Hepatocyte (in vitro differentiated cells): ENCODE results near the gene GARIN5B. TPM values are rescaled to one million over a fixed set of nuclear protein-coding genes. Genes with fewer than 3 reads are reported as not detected.

Experiments used
- DNase-seq: peaks from one replicate; pipeline ENCODE4 v3.0.0-alpha.2; 2016; ENCODE audit warnings: low spot score
- H2AFZ ChIP-seq: fragments of 200-600 bp; sonication (generic); 2 replicates; pipeline ENCODE4 v1.6.0; 2016; ENCODE audit warnings: antibody characterized with exemption, mild to moderate bottlenecking
- H3K27ac ChIP-seq: fragments of 200-600 bp; sonication (generic); 2 replicates; pipeline ENCODE4 v1.5.1; 2016; ENCODE audit warnings: mild to moderate bottlenecking
- H3K27me3 ChIP-seq: fragments of 200-600 bp; sonication (generic); 2 replicates; pipeline ENCODE4 v1.6.1; 2016
- H3K36me3 ChIP-seq: fragments of 200-600 bp; sonication (generic); replicated peaks from 2 replicates; pipeline ENCODE4 v1.5.1; 2016; ENCODE audit warnings: low read depth; ENCODE audit not compliant: insufficient read depth
- H3K4me1 ChIP-seq: fragments of 200-600 bp; sonication (generic); 2 replicates; pipeline ENCODE4 v1.5.1; 2016; ENCODE audit warnings: mild to moderate bottlenecking, moderate library complexity; ENCODE audit not compliant: insufficient read depth
- H3K4me2 ChIP-seq: fragments of 200-600 bp; sonication (generic); 2 replicates; pipeline ENCODE4 v1.6.0; 2016
- H3K4me3 ChIP-seq: fragments of 200-600 bp; sonication (generic); 2 replicates; pipeline ENCODE4 v1.5.1; 2016; ENCODE audit warnings: mild to moderate bottlenecking
- H3K79me2 ChIP-seq: fragments of 200-600 bp; sonication (generic); 2 replicates; pipeline ENCODE4 v1.6.0; 2017; ENCODE audit warnings: mild to moderate bottlenecking
- H3K9me2 ChIP-seq: fragments of 200-600 bp; sonication (generic); replicated peaks from 2 replicates; pipeline ENCODE4 v1.6.0; 2017; ENCODE audit warnings: mild to moderate bottlenecking; ENCODE audit not compliant: insufficient read depth
- H3K9me3 ChIP-seq: fragments of 200-600 bp; sonication (generic); 2 replicates; pipeline ENCODE4 v1.5.1; 2016; ENCODE audit warnings: low read depth, mild to moderate bottlenecking
- H4K20me1 ChIP-seq: fragments of 200-600 bp; sonication (generic); 2 replicates; pipeline ENCODE4 v1.6.0; 2016; ENCODE audit warnings: mild to moderate bottlenecking; ENCODE audit not compliant: insufficient read depth, poor library complexity, severe bottlenecking
- EZH2 ChIP-seq: fragments of 200-600 bp; sonication (generic); IDR thresholded peaks from 2 replicates; pipeline ENCODE4 v1.6.1; 2016; ENCODE audit warnings: antibody characterized with exemption, mild to moderate bottlenecking, borderline replicate concordance
- EZH2phosphoT487 ChIP-seq: fragments of 200-600 bp; sonication (generic); IDR thresholded peaks from one replicate; pipeline ENCODE4 v1.6.1; 2018; ENCODE audit warnings: antibody characterized with exemption, mild to moderate bottlenecking, low read depth, moderate library complexity; ENCODE audit not compliant: unreplicated experiment, severe bottlenecking
- WGBS: methylation state at CpG from one replicate; pipeline ENCODE4 v1.1.6; 2016; ENCODE audit warnings: low lambda C conversion rate; ENCODE audit errors: missing lambda C conversion rate; 5-methylcytosine and 5-hydroxymethylcytosine counted together
- polyA plus RNA-seq: library from polyadenylated mRNA; unstranded; fragments of >200 nt; fragmentation: Nextera tagmentation; extraction: Ambion mirVana; gene quantifications from 2 replicates; pipeline ENCODE4 v1.2.1, GENCODE V29; 2016
- total RNA-seq: library from RNA; depleted of rRNA; stranded (reverse); fragments of >200 nt; gene quantifications from 2 replicates; pipeline ENCODE4 v1.2.3, GENCODE V29; 2014
- TF ChIP-seq, protein P1 (sequence below): fragments of 200-600 bp; sonication (generic); IDR thresholded peaks from 2 replicates; pipeline ENCODE4 v1.5.1; 2016; ENCODE audit warnings: antibody characterized with exemption, mild to moderate bottlenecking; ENCODE audit not compliant: poor library complexity

The GARIN5B gene
- total and polyA plus RNA-seq, 2 experiments from 2014 or later: 0.18 TPM; not detected in 1

DNA sequence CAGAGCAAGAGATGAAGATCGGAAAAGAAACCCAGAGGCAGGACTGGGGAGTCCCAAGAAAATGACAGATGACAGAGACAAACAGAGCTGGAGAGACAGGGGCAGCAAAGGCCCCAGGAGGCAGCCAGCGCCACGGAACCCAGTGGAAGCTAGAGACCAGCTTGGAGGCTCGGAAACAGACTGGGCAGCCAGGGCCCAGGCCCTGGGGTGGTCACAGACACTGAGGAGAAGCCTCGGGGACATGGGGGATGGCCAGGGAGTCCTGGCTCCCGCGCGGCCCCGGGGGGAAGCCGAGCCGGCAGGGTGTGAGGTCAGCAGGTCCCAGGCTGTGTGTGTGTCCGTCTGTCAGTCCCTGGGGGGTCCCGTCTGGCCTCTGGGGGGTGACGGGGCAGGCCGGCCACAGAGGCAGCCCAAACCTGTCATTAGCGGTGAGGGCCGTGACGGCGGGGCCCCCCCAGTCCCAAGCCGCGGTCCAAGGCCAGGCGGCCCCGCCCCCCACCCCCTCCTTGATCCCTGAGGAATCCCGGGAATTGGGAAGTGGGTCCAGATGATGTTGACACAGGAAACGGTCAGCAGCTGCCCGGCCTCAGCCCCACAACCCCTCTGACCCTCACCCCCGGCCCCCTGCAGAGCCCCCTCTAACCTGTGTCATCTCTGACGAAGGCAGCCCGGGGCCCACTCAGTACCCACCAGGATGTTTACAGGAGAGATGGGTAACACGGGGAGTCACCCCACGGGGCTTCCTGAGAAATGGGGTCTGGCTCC, 11.1 kb upstream of the GARIN5B start:
- H3K27me3 ChIP-seq: peaks cover 41% of the 10 kb centered on the region
- no peak overlapping the region for H3K4me3 ChIP-seq
- no peaks in the 10 kb centered on the region for H3K79me2 ChIP-seq
- H2AFZ ChIP-seq: no peak overlapping the region
- no peak for TF ChIP-seq EZH2phosphoT487
- peak; percentile 59 for TF ChIP-seq EZH2
- no peaks in the 10 kb centered on the region for H3K36me3 ChIP-seq
- peak overlapping the region; percentile 37 for H3K27ac ChIP-seq
- H3K9me3 ChIP-seq: no peaks in the 10 kb centered on the region
- peaks cover 40% of the 10 kb centered on the region for H3K4me1 ChIP-seq
- H3K4me2 ChIP-seq: peak overlapping the region; percentile 62
- no peaks in the 10 kb centered on the region for H4K20me1 ChIP-seq
- 12% methylated on average over 21 of the region's 31 CpGs for WGBS
- DNase-seq: no peak
- H3K9me2 ChIP-seq: no peaks in the 10 kb centered on the region

DNA sequence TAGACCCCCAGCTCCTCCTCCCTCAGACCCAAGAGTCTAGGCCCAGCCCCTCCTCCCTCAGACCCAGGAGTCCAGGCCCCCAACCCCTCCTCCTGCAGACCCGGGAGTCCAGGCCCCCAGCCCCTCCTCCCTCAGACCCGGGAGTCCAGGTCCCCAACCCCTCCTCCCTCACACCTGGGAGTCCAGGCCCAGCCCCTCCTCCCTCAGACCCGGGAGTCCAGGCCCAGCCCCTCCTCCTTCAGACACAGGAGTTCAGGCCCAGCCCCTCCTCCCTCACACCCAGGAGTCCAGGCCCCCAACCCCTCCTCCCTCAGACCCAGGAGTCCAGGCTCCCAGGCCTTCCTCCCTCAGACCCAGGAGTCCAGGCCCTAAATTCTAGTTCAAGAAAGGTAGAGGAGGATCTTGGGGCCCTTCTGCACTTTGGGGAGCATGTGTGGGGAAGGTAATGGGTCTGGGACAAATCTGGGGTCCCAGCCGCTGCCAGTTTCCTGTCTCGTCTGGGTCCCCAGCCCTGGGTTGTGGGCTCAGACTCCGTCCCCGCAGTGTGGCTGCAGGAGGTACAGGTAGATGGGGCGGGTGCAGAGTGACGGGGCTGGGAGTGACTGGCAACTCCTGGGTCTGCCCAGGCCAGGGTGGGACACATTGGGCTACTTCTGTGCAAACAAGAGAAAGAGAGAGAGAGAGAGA, 10.4 kb upstream of the GARIN5B start:
- no peak for TF ChIP-seq EZH2
- TF ChIP-seq, protein P1, sequence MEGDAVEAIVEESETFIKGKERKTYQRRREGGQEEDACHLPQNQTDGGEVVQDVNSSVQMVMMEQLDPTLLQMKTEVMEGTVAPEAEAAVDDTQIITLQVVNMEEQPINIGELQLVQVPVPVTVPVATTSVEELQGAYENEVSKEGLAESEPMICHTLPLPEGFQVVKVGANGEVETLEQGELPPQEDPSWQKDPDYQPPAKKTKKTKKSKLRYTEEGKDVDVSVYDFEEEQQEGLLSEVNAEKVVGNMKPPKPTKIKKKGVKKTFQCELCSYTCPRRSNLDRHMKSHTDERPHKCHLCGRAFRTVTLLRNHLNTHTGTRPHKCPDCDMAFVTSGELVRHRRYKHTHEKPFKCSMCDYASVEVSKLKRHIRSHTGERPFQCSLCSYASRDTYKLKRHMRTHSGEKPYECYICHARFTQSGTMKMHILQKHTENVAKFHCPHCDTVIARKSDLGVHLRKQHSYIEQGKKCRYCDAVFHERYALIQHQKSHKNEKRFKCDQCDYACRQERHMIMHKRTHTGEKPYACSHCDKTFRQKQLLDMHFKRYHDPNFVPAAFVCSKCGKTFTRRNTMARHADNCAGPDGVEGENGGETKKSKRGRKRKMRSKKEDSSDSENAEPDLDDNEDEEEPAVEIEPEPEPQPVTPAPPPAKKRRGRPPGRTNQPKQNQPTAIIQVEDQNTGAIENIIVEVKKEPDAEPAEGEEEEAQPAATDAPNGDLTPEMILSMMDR: no peak
- peak overlapping the region; percentile 37 for H3K27ac ChIP-seq
- no peaks in the 10 kb centered on the region for H3K36me3 ChIP-seq
- peaks cover 43% of the 10 kb centered on the region for H3K4me1 ChIP-seq
- no peaks in the 10 kb centered on the region for H3K79me2 ChIP-seq
- 57% methylated on average over 7 of the region's 9 CpGs for WGBS
- DNase-seq: no peak
- H4K20me1 ChIP-seq: no peaks in the 10 kb centered on the region
- H3K4me2 ChIP-seq: peak overlapping the region; percentile 62
- peaks cover 48% of the 10 kb centered on the region for H3K27me3 ChIP-seq
- H3K9me3 ChIP-seq: no peaks in the 10 kb centered on the region
- no peaks in the 10 kb centered on the region for H3K9me2 ChIP-seq
- H2AFZ ChIP-seq: no peak overlapping the region
- no peak overlapping the region for H3K4me3 ChIP-seq

DNA sequence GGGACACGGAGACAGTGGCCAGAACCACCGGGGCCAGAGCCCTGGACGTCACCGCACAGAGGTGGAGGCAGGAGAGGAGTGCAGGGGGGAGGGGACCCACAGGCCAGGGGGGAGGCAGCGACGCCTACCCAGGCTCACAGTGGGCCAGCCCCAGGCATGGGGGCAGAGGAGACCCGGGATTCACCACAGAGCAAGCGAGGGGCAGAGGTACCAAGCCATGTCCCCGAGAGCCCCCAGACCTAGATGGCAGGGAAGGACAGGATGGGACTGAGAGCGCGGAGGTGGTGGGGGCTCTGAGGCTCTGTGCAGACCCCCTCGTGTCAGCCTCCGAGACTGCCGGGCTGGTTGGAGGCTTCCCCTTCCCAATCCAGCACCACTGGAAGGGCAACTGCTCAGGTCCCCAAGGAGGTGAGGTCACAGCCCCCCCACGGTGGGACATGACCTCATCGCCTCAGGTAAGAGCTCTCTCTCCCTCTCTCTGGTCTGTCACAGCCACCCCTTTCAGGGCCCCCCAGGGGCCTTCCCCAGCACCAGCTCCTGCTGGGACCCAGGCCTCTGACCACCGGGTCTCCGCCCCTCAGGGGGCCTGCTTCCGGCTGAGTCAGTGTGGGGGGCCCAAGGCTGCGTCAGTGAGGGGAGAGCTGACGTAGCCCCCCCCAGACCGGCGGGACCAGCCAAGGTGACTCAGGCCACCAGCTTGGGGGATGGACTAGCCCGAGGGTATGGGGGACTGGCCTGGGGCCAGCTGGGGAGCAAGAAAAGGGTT, 9.4 kb upstream of the GARIN5B start:
- Histone ChIP-seq H3K9me3 (no peaks in the 10 kb centered on the region), H3K36me3 (no peaks in the 10 kb centered on the region), H3K27me3 (peaks cover 51% of the 10 kb centered on the region), H2AFZ (no peak overlapping the region), H3K79me2 (no peaks in the 10 kb centered on the region), H3K4me1 (peaks cover 37% of the 10 kb centered on the region), H3K4me2 (peak overlapping the region; percentile 20), H4K20me1 (no peaks in the 10 kb centered on the region), H3K9me2 (no peaks in the 10 kb centered on the region), H3K27ac (no peak overlapping the region), H3K4me3 (no peak overlapping the region)
- 54% methylated on average over 18 of the region's 24 CpGs for WGBS
- DNase-seq: peak; percentile 56
- TF ChIP-seq EZH2phosphoT487: no peak
- no peak for TF ChIP-seq EZH2
- TF ChIP-seq, protein P1: no peak
